Common myeloid progenitor, CD34-positive (primary cell): ENCODE data around the gene KDM8.
"Not testable (repeated sequence)": the region's sequence is repeated elsewhere in the genome, so short reads cannot be mapped to it uniquely, and the experiment has no call there.

Source experiments
- CTCF ChIA-PET: fragments of 350-600 bp; sonication (Branson Sonifier 250); formaldehyde crosslinking; loops from one replicate; lab custom pipeline; 2021; ENCODE audit warnings: antibody characterized with exemption; lab: Charles Lee
- POLR2A ChIA-PET: fragments of 350-600 bp; sonication (Branson Sonifier 250); formaldehyde crosslinking; loops from one replicate; lab custom pipeline; 2021; ENCODE audit warnings: antibody characterized with exemption; lab: Charles Lee
- DNase-seq, 3 donors: peaks; one replicate each; pipeline versions ENCODE4 v3.0.0 to v3.0.0-alpha.2; 2013
- H3K27ac ChIP-seq, 2 experiments: 1 replicate in 1 of 2; 2 replicates in 1 of 2; pipeline ENCODE4 v1.7.0; 2013; ENCODE audit warnings: inconsistent platforms in 2 of 2, low read length in 2 of 2, mild to moderate bottlenecking in 2 of 2, low read depth in 1 of 2, moderate library complexity in 1 of 2; ENCODE audit not compliant: severe bottlenecking in 2 of 2, insufficient read depth in 1 of 2, poor library complexity in 1 of 2
- H3K27me3 ChIP-seq, 5 experiments: replicated peaks in 2 of 5; 1 replicate in 3 of 5; 2 replicates in 2 of 5; pipeline versions ENCODE4 v1.6.1 to v1.7.0; 2013; ENCODE audit warnings: low read length in 4 of 5, mild to moderate bottlenecking in 2 of 5, moderate library complexity in 2 of 5, inconsistent platforms in 1 of 5; ENCODE audit not compliant: insufficient read depth in 5 of 5, control insufficient read depth in 4 of 5
- H3K36me3 ChIP-seq, 4 experiments: 1 replicate in 2 of 4; 2 replicates in 2 of 4; pipeline versions ENCODE4 v1.6.1 to v1.7.0; 2013; ENCODE audit warnings: low read length in 3 of 4, control low read depth in 1 of 4, mild to moderate bottlenecking in 1 of 4; ENCODE audit not compliant: control insufficient read depth in 4 of 4, insufficient read depth in 4 of 4
- H3K4me1 ChIP-seq, 4 experiments: 1 replicate in 3 of 4; 2 replicates in 1 of 4; pipeline versions ENCODE4 v1.6.1 to v1.7.1; 2013; ENCODE audit warnings: low read length in 3 of 4, mild to moderate bottlenecking in 3 of 4, control low read depth in 1 of 4, inconsistent platforms in 1 of 4, moderate library complexity in 1 of 4; ENCODE audit not compliant: control insufficient read depth in 4 of 4, insufficient read depth in 4 of 4; ENCODE audit errors: control extremely low read depth in 1 of 4
- H3K4me3 ChIP-seq, 7 experiments: 1 replicate in 4 of 7; 2 replicates in 3 of 7; pipeline versions ENCODE4 v1.5.1 to v1.7.0; 2013; ENCODE audit warnings: mild to moderate bottlenecking in 7 of 7, low read length in 6 of 7, moderate library complexity in 6 of 7, inconsistent platforms in 2 of 7, low read depth in 2 of 7, control low read depth in 1 of 7; ENCODE audit not compliant: insufficient read depth in 4 of 7, control insufficient read depth in 1 of 7; ENCODE audit errors: extremely low read depth in 1 of 7
- H3K9me3 ChIP-seq, 5 experiments: 1 replicate in 4 of 5; 2 replicates in 1 of 5; pipeline versions ENCODE4 v1.6.1 to v1.7.1; 2013; ENCODE audit warnings: low read length in 4 of 5, mild to moderate bottlenecking in 2 of 5, inconsistent platforms in 1 of 5, low read depth in 1 of 5, moderate library complexity in 1 of 5; ENCODE audit not compliant: control insufficient read depth in 4 of 5, insufficient read depth in 2 of 5; ENCODE audit errors: control extremely low read depth in 1 of 5
- WGBS: methylation state at CpG from one replicate; pipeline ENCODE4 v1.1.5; 2013; ENCODE audit not compliant: insufficient coverage; 5-methylcytosine and 5-hydroxymethylcytosine counted together

Gene KDM8

DNA sequence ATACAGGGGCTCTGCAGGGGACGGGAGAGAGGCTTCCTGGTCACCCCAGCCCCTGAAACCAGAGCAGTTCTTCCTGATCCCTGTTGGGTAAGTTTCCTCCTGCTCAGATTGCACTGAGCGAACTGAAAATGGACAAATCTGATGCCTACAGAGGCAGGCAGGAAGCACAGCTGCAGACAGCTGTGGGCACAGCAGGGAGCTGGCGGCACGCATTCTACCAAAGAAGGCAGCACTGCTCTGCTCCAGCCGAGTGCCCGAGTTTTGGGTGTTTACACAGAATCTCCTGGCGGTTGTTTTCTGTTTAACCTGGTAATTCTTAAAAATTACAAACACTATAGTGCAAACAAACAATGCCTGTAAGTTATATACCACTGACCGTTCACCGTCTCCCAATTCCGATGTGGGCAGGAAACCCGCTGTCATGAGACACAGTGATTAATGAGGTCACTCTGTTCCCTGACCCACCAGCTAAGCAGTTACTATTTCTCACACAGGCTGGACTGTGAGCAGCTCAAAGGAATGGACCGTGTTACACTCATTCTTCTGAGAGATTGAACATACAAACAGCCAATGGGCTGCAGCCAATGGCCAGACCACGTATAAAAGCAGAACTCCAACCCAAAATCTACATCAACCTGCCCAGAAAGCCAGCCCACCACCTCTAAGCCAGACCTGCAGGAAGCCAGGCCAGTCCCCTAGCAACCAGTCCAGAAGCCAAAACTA lies 39.7 kb downstream of the KDM8 start:
- Histone ChIP-seq H3K36me3 (peaks cover 0 to 5% (median 2%) of the 10 kb centered on the region in 4 experiments), H3K27me3 (no peaks in the 10 kb centered on the region), H3K4me1 (peaks cover 5 to 84% (median 69%) of the 10 kb centered on the region in 4 experiments), H3K9me3 (peaks cover 0 to 2% (median 0%) of the 10 kb centered on the region in 5 experiments), H3K4me3 (peak overlapping the region in 6 of 7 experiments; percentile 30 to 76 (median 54)), H3K27ac (peak overlapping the region in 1 of 2 experiments; percentile 56)
- WGBS = 0% methylated on average over 11 of the region's 13 CpGs
- ChIA-PET CTCF (interaction anchor here (1.0 to 3.2 kb wide), 7 partner anchors 8 to 84 kb away, joined by 3 to 19 read pairs (median 5); no protein-coding TSS in a partner anchor), POLR2A (interaction anchor here (1.2 kb wide), 1 partner anchor 8 kb away, joined by 3 read pairs; no protein-coding TSS in a partner anchor)
- peak in 2 of 3 donors; percentile 82 to 85 for DNase-seq

DNA sequence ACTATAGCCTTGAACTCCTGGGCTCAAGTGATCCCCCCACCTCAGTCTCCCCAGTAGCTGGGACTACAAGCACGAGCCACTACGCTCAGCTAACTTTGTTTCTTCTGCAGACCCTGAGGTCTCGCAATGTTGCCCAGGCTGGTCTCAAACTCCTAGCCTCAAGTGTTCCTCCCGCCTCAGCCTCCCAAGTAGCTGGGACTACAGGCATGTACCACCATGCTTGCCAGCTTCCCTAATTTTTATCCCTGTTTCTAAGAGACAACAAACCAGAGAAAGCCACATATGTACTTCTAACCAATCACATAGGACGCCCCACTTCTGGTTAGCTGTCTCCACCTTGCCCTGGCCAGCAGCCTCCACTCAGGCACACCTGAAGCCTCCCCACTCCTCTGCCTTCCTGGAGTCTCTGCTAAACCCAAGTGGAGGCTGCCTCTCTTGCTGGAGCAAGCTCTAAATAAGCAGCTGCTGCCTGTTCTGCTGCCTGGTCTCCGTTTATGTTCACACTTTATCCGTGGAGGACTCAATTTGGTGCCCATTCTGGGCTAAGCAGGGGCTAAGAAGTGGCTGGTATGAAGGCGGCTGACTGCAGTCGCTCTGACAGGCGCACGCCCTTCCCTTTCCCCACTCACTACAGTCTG lies 40.5 kb downstream of the KDM8 start:
- CTCF ChIA-PET = interaction anchor here (0.7 to 3.2 kb wide), 7 partner anchors 9 to 83 kb away, joined by 3 to 19 read pairs (median 5); no protein-coding TSS in a partner anchor
- no peak for DNase-seq
- Histone ChIP-seq H3K4me3 (peak overlapping the region in 3 of 7 experiments; percentile 50 to 76 (median 65)), H3K4me1 (peaks cover 5 to 76% (median 61%) of the 10 kb centered on the region in 4 experiments), H3K27me3 (no peaks in the 10 kb centered on the region), H3K36me3 (peaks cover 0 to 5% (median 2%) of the 10 kb centered on the region in 4 experiments), H3K27ac (no peak overlapping the region), H3K9me3 (peaks cover 0 to 2% (median 0%) of the 10 kb centered on the region in 5 experiments)
- WGBS = 97% methylated on average over 10 of the region's 11 CpGs
- POLR2A ChIA-PET = interaction anchor here (1.2 kb wide), 1 partner anchor 9 kb away, joined by 3 read pairs; no protein-coding TSS in a partner anchor

DNA sequence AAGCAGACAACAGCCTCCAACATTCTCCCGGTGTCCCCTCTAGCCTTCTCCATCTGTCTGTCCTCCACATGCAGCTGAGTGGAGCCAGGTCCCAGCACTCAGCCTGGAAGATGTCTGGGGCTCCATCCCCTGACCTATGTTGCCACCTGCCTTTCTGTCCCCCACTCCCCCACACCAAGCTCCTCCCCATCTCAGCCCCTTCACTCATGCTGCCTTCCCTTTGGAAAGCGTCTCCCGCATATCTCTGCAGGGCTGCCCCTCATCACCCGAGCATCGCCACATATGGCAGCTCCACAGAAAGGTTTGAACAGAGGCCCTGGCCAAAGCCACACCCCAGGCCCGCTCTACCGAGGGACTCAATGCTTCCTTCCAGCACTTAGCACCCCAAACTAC lies 41.0 kb downstream of the KDM8 start:
- Histone ChIP-seq H3K36me3 (peaks cover 0 to 7% (median 2%) of the 10 kb centered on the region in 4 experiments), H3K4me1 (peaks cover 5 to 71% (median 58%) of the 10 kb centered on the region in 4 experiments), H3K4me3 (peak overlapping the region in 1 of 7 experiments; percentile 45), H3K9me3 (peaks cover 0 to 2% (median 0%) of the 10 kb centered on the region in 5 experiments), H3K27me3 (no peaks in the 10 kb centered on the region), H3K27ac (no peak overlapping the region)
- 92% methylated on average over 7 of the region's 7 CpGs for WGBS
- ChIA-PET CTCF (interaction anchor here (0.7 to 3.2 kb wide), 6 partner anchors 9 to 82 kb away, joined by 3 to 19 read pairs (median 6); no protein-coding TSS in a partner anchor), POLR2A (interaction anchor here (0.6 to 1.2 kb wide), 2 partner anchors 10 to 97 kb away, joined by 3 read pairs; no protein-coding TSS in a partner anchor)
- no peak for DNase-seq

DNA sequence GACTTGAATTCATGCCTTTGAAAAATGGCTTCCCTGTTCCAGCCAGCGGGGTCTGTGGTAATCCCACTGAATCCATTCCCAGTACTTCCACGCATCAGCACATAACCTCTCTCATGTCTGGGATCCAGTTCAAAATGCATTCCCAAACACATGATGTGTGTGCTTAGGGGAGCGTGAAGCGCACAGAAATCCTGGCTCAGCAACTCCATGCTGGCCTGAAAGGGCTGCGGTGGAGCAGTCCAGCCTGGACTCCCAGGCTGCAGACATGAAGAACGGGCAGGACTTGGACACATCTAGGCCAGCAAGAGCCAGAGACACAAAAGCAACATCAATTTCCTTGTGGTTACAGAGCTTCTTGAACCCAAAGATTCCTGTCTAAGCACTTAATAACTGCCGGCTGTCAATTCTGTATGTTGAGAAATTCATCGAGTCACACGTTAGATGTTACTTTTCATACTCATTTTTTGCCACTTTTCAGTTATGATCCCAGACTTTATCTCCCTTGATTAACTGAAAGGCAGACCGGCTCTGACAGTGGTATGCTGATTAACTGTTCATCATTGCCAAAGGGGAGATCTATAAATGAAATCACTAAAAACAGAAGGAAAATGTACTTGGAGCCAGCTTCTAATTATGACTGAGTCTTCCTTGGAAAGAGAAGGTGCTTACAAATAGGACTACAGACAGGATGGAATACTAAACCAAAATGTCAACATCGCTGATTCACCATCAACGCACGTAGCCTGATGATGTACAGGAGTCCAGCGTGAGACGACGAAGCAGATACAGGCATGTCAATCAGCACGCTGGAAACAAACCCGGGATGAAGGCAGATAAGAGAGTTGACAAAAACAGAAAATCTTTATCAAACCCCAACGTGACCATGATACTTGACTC lies 42.2 kb downstream of the KDM8 start:
- no peak for DNase-seq
- peaks cover 5 to 60% (median 53%) of the 10 kb centered on the region in 4 experiments for H3K4me1 ChIP-seq
- CTCF ChIA-PET = interaction anchor here (0.6 to 3.0 kb wide), 4 partner anchors 11 to 15 kb away, joined by 3 to 19 read pairs (median 3); no protein-coding TSS in a partner anchor
- no peaks in the 10 kb centered on the region for H3K27me3 ChIP-seq
- H3K4me3 ChIP-seq = peak overlapping the region in 2 of 7 experiments; percentile 25 to 45
- H3K36me3 ChIP-seq = peaks cover 0 to 9% (median 1%) of the 10 kb centered on the region in 4 experiments
- POLR2A ChIA-PET = interaction anchor here (0.6 kb wide), 1 partner anchor 98 kb away, joined by 3 read pairs; no protein-coding TSS in a partner anchor
- peaks cover 0 to 2% (median 0%) of the 10 kb centered on the region in 5 experiments for H3K9me3 ChIP-seq
- no peak overlapping the region for H3K27ac ChIP-seq
- 89% methylated on average over 17 of the region's 19 CpGs for WGBS

DNA sequence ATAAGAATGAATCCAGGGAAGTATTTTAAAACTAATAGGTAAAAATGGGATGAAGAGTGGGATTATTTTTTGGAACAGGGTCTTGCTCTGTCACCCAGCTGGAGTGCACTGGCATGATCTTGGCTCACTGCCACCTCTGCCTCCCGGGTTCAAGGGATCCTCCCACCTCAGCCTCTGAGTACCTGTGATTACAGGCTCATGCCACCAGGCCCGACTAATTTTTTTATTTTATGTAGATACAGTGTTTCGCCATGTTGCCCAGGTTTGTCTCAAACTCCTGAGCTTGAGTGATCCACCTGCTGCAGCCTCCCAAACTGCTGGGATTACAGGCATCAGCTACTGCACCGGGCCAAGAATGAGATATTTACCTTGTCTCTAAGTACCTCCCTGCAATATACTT lies 43.1 kb downstream of the KDM8 start:
- ChIA-PET CTCF (interaction anchor here (0.8 to 1.2 kb wide), 3 partner anchors 8 to 16 kb away, joined by 3 read pairs; no protein-coding TSS in a partner anchor), POLR2A (no interaction called here)
- H3K9me3 ChIP-seq = peaks cover 0 to 2% (median 0%) of the 10 kb centered on the region in 5 experiments
- H3K36me3 ChIP-seq = peaks cover 0 to 6% (median 2%) of the 10 kb centered on the region in 4 experiments
- WGBS = 100% methylated on average over 2 of the region's 4 CpGs
- H3K4me1 ChIP-seq = peaks cover 5 to 55% (median 49%) of the 10 kb centered on the region in 4 experiments
- no peak for DNase-seq
- no peak overlapping the region for H3K27ac ChIP-seq
- no peak overlapping the region for H3K4me3 ChIP-seq
- H3K27me3 ChIP-seq = no peaks in the 10 kb centered on the region

DNA sequence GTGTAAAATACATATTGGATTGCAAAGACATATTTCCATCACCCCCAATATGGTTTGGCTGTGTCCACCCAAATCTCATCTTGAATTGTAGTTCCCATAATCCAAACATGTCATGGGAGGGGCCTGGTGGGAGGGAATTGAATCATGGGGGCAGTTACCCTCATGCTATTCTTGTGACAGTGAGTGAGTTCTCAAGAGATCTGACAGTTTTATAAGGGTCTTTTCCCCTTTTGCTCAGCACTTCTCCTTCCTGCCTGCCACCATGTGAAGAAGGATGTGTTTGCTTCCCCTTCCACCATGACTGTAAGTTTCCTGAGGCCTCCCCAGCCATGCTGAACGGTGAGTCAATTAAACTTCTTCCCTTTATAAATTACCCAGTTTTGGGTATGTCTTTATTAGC lies 43.8 kb downstream of the KDM8 start:
- H3K36me3 ChIP-seq, POLR2A ChIA-PET, H3K27me3 ChIP-seq, H3K4me3 ChIP-seq, H3K27ac ChIP-seq, H3K9me3 ChIP-seq: not testable (repeated sequence)
- H3K4me1 ChIP-seq = peaks cover 5 to 49% (median 44%) of the 10 kb centered on the region in 4 experiments
- CTCF ChIA-PET = interaction anchor here (0.8 to 1.2 kb wide), 3 partner anchors 9 to 16 kb away, joined by 3 read pairs; no protein-coding TSS in a partner anchor
- WGBS = no CpG with 5 or more reads among the region's 1 CpG
- DNase-seq = peak in 1 of 3 donors; percentile 40
